ENCODE measurements around the gene CRBN. TPM values are rescaled to one million over a fixed set of nuclear protein-coding genes. Genes with fewer than 3 reads are reported as not detected.
A peak's percentile ranks its signal among the peaks of the same experiment; 100 is the strongest.

Gene CRBN
- total and polyA plus RNA-seq, 9 of the 15 experiments (the other 6 are each of a cell fraction or from before 2014, with no cell fraction given), result 40.8 to 331 (median 57.4) TPM

DNA sequence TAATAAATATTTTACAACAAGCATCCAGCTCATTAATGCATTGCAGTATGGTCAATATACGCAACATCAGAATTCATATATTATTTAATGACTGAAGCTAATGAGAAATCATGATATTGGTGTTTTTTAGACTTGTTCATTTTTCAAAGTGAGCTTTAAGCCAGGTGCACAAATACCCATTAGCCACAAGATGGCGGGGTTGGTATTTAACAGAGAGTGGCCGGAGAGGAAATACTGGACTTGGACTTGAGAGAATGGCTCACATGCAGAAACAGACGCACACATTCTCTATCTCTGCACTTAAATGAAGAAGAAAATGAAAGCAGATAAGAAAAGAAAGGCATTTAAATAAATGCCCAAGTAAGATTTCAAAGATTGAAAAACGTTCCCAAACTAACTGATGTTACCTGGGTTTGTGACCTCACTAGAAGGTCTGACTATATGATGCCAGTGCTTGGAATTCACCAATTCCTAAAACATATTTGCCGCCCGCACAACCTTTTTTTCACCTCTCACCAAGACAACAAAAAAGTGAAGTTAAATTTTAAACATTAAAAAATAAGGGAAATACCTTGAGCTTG lies 21.2 kb upstream of the CRBN start:
- WGBS (ENCODE audit: insufficient coverage, low coverage, missing lambda C conversion rate), result 3% methylated on average over 7 of the region's 7 CpGs
- CTCF ChIA-PET (ENCODE audit: low intra/inter-chr PET ratio), result interaction anchor here (0.8 to 1.7 kb wide), 4 partner anchors 797 to 1433 kb away, joined by 3 to 14 read pairs (median 4); no protein-coding TSS in a partner anchor
- peak; percentile 92 for FAIRE-seq
- no TSS peak for BruUV-seq (replicated peaks)
- peak; percentile 19 to 71 (median 44) for DNase-seq (ENCODE audit: extremely low read depth in 1 of 4, low spot score in 3 of 4)
- Histone ChIP-seq H4K20me1 (replicated peaks; ENCODE audit: control insufficient read depth, insufficient read depth, low read length) (no peaks in the 10 kb centered on the region), H3K36me3 (ENCODE audit: control insufficient read depth, insufficient read depth, low read length) (no peaks in the 10 kb centered on the region; the same call in 2 of the 3 replicates), H3K9ac (ENCODE audit: insufficient read depth in 1 of 2, low read depth in 2 of 2, low read length in 2 of 2) (no peak overlapping the region), H2AFZ (ENCODE audit: low read depth, low read length) (no peak overlapping the region), H3K9me3 (replicated peaks; ENCODE audit: control insufficient read depth, insufficient read depth, low read depth, low read length) (no peaks in the 10 kb centered on the region), H3K27ac (ENCODE audit: extremely low read depth, low read depth, low read length) (no peak overlapping the region), H3K4me3 (no peak overlapping the region), H3K4me1 (replicated peaks in 1 of 2; ENCODE audit: control insufficient read depth in 2 of 2, insufficient read depth in 2 of 2, low read length in 2 of 2) (peaks cover 0 to 13% of the 10 kb centered on the region in 2 experiments; a peak in 3 of 5 replicates), H3K79me2 (ENCODE audit: control insufficient read depth, insufficient read depth, low read length) (no peaks in the 10 kb centered on the region), H3K9me1 (ENCODE audit: control insufficient read depth, insufficient read depth, low read length) (no peaks in the 10 kb centered on the region), H3K27me3 (ENCODE audit: control insufficient read depth in 2 of 2, insufficient read depth in 2 of 2, low read length in 2 of 2) (no peaks in the 10 kb centered on the region), H3K4me2 (ENCODE audit: insufficient read depth, low read length) (no peak overlapping the region)
- POLR2A ChIA-PET, result interaction anchor here (0.6 to 0.7 kb wide), 3 partner anchors 31 to 1092 kb away, joined by 3 to 4 read pairs (median 3); no protein-coding TSS in a partner anchor
- ATAC-seq, result peak; percentile 85
- in situ Hi-C loops (cut with MboI) (no loop called here), intact Hi-C loops (cut with micrococcal nuclease) (loop anchor here (1.0 to 5.0 kb wide), 3 partner anchors 798 to 1090 kb away; no protein-coding TSS in a partner anchor)
- TF ChIP-seq DACH1 (IDR thresholded peaks at IDR 0.05; ENCODE audit: partially characterized antibody), result no peak
- TF ChIP-seq, protein P1, sequence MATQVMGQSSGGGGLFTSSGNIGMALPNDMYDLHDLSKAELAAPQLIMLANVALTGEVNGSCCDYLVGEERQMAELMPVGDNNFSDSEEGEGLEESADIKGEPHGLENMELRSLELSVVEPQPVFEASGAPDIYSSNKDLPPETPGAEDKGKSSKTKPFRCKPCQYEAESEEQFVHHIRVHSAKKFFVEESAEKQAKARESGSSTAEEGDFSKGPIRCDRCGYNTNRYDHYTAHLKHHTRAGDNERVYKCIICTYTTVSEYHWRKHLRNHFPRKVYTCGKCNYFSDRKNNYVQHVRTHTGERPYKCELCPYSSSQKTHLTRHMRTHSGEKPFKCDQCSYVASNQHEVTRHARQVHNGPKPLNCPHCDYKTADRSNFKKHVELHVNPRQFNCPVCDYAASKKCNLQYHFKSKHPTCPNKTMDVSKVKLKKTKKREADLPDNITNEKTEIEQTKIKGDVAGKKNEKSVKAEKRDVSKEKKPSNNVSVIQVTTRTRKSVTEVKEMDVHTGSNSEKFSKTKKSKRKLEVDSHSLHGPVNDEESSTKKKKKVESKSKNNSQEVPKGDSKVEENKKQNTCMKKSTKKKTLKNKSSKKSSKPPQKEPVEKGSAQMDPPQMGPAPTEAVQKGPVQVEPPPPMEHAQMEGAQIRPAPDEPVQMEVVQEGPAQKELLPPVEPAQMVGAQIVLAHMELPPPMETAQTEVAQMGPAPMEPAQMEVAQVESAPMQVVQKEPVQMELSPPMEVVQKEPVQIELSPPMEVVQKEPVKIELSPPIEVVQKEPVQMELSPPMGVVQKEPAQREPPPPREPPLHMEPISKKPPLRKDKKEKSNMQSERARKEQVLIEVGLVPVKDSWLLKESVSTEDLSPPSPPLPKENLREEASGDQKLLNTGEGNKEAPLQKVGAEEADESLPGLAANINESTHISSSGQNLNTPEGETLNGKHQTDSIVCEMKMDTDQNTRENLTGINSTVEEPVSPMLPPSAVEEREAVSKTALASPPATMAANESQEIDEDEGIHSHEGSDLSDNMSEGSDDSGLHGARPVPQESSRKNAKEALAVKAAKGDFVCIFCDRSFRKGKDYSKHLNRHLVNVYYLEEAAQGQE (IDR thresholded peaks at IDR 0.05; ENCODE audit: borderline replicate concordance), result peak; percentile 73
- TF ChIP-seq, protein P1 (CRISPR knock-in tag; IDR thresholded peaks at IDR 0.05; ENCODE audit: low read depth), result no peak
- TF ChIP-seq CHD4 (IDR thresholded peaks at IDR 0.05; ENCODE audit: insufficient read depth, insufficient replicate concordance, low read depth, low read length, poor library complexity, severe bottlenecking), result no peak
- TF ChIP-seq TEAD1 (CRISPR knock-in tag; IDR thresholded peaks at IDR 0.05), result 0 out of 4 replicates have a peak, but pooled peaks of 1 of the 2 experiments have one; percentile 18
- TF ChIP-seq, protein P2, sequence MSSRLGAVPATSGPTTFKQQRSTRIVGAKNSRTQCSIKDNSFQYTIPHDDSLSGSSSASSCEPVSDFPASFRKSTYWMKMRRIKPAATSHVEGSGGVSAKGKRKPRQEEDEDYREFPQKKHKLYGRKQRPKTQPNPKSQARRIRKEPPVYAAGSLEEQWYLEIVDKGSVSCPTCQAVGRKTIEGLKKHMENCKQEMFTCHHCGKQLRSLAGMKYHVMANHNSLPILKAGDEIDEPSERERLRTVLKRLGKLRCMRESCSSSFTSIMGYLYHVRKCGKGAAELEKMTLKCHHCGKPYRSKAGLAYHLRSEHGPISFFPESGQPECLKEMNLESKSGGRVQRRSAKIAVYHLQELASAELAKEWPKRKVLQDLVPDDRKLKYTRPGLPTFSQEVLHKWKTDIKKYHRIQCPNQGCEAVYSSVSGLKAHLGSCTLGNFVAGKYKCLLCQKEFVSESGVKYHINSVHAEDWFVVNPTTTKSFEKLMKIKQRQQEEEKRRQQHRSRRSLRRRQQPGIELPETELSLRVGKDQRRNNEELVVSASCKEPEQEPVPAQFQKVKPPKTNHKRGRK (tag; IDR thresholded peaks at IDR 0.05), result no peak

Data from K562 (cell line).